K562 (cell line): ENCODE results near the gene KRTAP1-3. TPM values are rescaled to one million over a fixed set of nuclear protein-coding genes. Genes with fewer than 3 reads are reported as not detected.
A peak's percentile ranks its signal among the peaks of the same experiment; 100 is the strongest.

Experiments used
- ARID1B ChIP-seq: fragments of 450-650 bp; IDR thresholded peaks from 2 replicates; pipeline ENCODE4 v1.6.1; 2016; ENCODE audit warnings: antibody characterized with exemption, mild to moderate bottlenecking, inconsistent platforms
- ATF7 ChIP-seq: fragments of 450-650 bp; IDR thresholded peaks from 2 replicates; pipeline ENCODE4 v1.7.1; 2014; ENCODE audit warnings: mild to moderate bottlenecking, moderate library complexity
- C11orf30 ChIP-seq: fragments of 450-650 bp; IDR thresholded peaks from 2 replicates; pipeline ENCODE4 v1.6.1; 2016; ENCODE audit warnings: low read depth, mild to moderate bottlenecking
- CEBPB ChIP-seq: fragments of 450-650 bp; IDR thresholded peaks from 2 replicates; pipeline ENCODE4 v1.6.1; 2016; ENCODE audit warnings: missing genetic modification characterization, missing compliant biosample characterization
- CREM ChIP-seq: IDR thresholded peaks from 2 replicates; pipeline ENCODE4 v1.6.1; 2014; ENCODE audit warnings: antibody characterized with exemption, low read depth
- FOS ChIP-seq: IDR thresholded peaks from 3 replicates; pipeline ENCODE4 v1.6.1; 2011; ENCODE audit not compliant: insufficient read length; ENCODE audit errors: extremely low read depth
- HMG20A ChIP-seq: fragments of 450-650 bp; formaldehyde crosslinking; conservative IDR thresholded peaks from 2 replicates; pipeline ENCODE4 v1.4.0; 2020; ENCODE audit warnings: mild to moderate bottlenecking, mixed read lengths
- IRF2 ChIP-seq: sonication (generic); formaldehyde crosslinking; IDR thresholded peaks from 2 replicates; pipeline ENCODE4 v1.8.1; 2022; ENCODE audit warnings: mild to moderate bottlenecking, missing genetic modification reagents
- JUNB ChIP-seq: fragments of 450-650 bp; formaldehyde crosslinking; conservative IDR thresholded peaks from 2 replicates; pipeline ENCODE4 v1.4.0; 2020; ENCODE audit warnings: mild to moderate bottlenecking
- KLF6 ChIP-seq: fragments of 250-450 bp; sonication (Bioruptor Pico); IDR thresholded peaks from 2 replicates; pipeline ENCODE4 v1.4.0; 2020; ENCODE audit warnings: mild to moderate bottlenecking, moderate library complexity, borderline replicate concordance
- MAFG ChIP-seq: fragments of 450-650 bp; conservative IDR thresholded peaks from 2 replicates; pipeline ENCODE4 v1.6.1; 2016; ENCODE audit warnings: missing genetic modification characterization, missing compliant biosample characterization
- MAZ ChIP-seq, 2 experiments: fragments of 450-650 bp in 1 of 2; sonication (generic) in 1 of 2; formaldehyde crosslinking; IDR thresholded peaks in 1 of 2; conservative IDR thresholded peaks in 1 of 2; 2 replicates each; pipeline versions ENCODE4 v1.4.0 to v1.5.0; 2020; ENCODE audit warnings: mild to moderate bottlenecking in 1 of 2, missing genetic modification reagents in 1 of 2
- NFE2 ChIP-seq: IDR thresholded peaks from 2 replicates; pipeline ENCODE4 v1.6.1; 2014; ENCODE audit warnings: antibody characterized with exemption, low read depth
- NFYB ChIP-seq: IDR thresholded peaks from 2 replicates; pipeline ENCODE4 v1.6.1; 2011; ENCODE audit warnings: mild to moderate bottlenecking, moderate library complexity; ENCODE audit not compliant: insufficient read length; ENCODE audit errors: extremely low read depth
- SMAD4 ChIP-seq: fragments of 250-450 bp; sonication (Bioruptor Pico); conservative IDR thresholded peaks from 2 replicates; pipeline ENCODE4 v1.8.0; 2021; ENCODE audit warnings: inconsistent platforms, mild to moderate bottlenecking, moderate library complexity
- SMARCC2 ChIP-seq: fragments of 450-650 bp; IDR thresholded peaks from 2 replicates; pipeline ENCODE4 v1.6.1; 2017; ENCODE audit warnings: antibody characterized with exemption, moderate library complexity, mild to moderate bottlenecking, low read depth
- SP2 ChIP-seq: IDR thresholded peaks from 2 replicates; pipeline ENCODE4 v1.6.1; 2011; ENCODE audit warnings: mild to moderate bottlenecking, low read depth, low read length, moderate library complexity; ENCODE audit not compliant: poor library complexity, severe bottlenecking; ENCODE audit errors: extremely low read depth
- TOE1 ChIP-seq, 2 experiments: fragments of 450-650 bp in 1 of 2; sonication (generic) in 1 of 2; formaldehyde crosslinking in 1 of 2; IDR thresholded peaks; 2 replicates each; pipeline versions ENCODE4 v1.7.1 to v1.8.0; 2016 to 2022; ENCODE audit warnings: borderline replicate concordance in 2 of 2, mild to moderate bottlenecking in 2 of 2, antibody characterized with exemption in 1 of 2, inconsistent platforms in 1 of 2, low read depth in 1 of 2, missing genetic modification reagents in 1 of 2, moderate library complexity in 1 of 2
- TRIM24 ChIP-seq, 2 experiments: fragments of 450-650 bp; IDR thresholded peaks; 2 replicates each; pipeline ENCODE4 v1.6.1; 2016
- TSC22D4 ChIP-seq: fragments of 450-650 bp; IDR thresholded peaks from 2 replicates; pipeline ENCODE4 v1.6.1; 2016; ENCODE audit warnings: missing genetic modification characterization, missing biosample characterization, control low read depth
- ZNF79 ChIP-seq: fragments of 250-450 bp; sonication (Bioruptor Pico); IDR thresholded peaks from 2 replicates; pipeline ENCODE4 v1.4.0; 2020; ENCODE audit warnings: low read depth, mild to moderate bottlenecking, moderate library complexity
- polyA plus RNA-seq, 8 experiments: library from polyadenylated mRNA; depleted of rRNA in 4 of 8; stranded (reverse) in 5 of 8; unstranded in 3 of 8; fragments of >200 nt; fragmentation: Nextera tagmentation in 2 of 8; fragmentation: Illumina TruSeq in 1 of 8; extraction: Ambion mirVana in 2 of 8; extraction: Trizol in 1 of 8; gene quantifications; 2 replicates each; pipeline versions ENCODE4 v1.2.1 to v1.2.3, GENCODE V29; 2011 to 2014; ENCODE audit warnings: inconsistent platforms in 1 of 8, missing spikeins in 1 of 8
- total RNA-seq, 7 experiments: library from RNA; depleted of rRNA in 6 of 7; stranded (reverse); fragments of >200 nt in 6 of 7; fragmentation: Illumina TruSeq in 2 of 7; extraction: Trizol in 2 of 7; gene quantifications; 2 replicates each; pipeline versions ENCODE4 v1.2.1 to v1.2.3, GENCODE V29; 2011 to 2021; ENCODE audit warnings: low replicate concordance in 1 of 7
- TF ChIP-seq, protein P1 (sequence below), 2 experiments: fragments of 450-650 bp; conservative IDR thresholded peaks; 2 replicates each; pipeline ENCODE4 v1.6.1; 2017; ENCODE audit warnings: mild to moderate bottlenecking in 2 of 2, moderate library complexity in 2 of 2
- TF ChIP-seq, protein P2 (sequence below): fragments of 450-650 bp; conservative IDR thresholded peaks from 2 replicates; pipeline ENCODE4 v1.6.1; 2016; ENCODE audit warnings: missing genetic modification characterization, low read depth, mild to moderate bottlenecking, missing compliant biosample characterization, moderate library complexity
- TF ChIP-seq, protein P3 (sequence below): sonication (generic); IDR thresholded peaks from 2 replicates; pipeline ENCODE4 v1.6.1; 2016

The KRTAP1-3 gene
- total and polyA plus RNA-seq, 9 of the 15 experiments (the other 6 are each of a cell fraction or from before 2014, with no cell fraction given): not detected

DNA sequence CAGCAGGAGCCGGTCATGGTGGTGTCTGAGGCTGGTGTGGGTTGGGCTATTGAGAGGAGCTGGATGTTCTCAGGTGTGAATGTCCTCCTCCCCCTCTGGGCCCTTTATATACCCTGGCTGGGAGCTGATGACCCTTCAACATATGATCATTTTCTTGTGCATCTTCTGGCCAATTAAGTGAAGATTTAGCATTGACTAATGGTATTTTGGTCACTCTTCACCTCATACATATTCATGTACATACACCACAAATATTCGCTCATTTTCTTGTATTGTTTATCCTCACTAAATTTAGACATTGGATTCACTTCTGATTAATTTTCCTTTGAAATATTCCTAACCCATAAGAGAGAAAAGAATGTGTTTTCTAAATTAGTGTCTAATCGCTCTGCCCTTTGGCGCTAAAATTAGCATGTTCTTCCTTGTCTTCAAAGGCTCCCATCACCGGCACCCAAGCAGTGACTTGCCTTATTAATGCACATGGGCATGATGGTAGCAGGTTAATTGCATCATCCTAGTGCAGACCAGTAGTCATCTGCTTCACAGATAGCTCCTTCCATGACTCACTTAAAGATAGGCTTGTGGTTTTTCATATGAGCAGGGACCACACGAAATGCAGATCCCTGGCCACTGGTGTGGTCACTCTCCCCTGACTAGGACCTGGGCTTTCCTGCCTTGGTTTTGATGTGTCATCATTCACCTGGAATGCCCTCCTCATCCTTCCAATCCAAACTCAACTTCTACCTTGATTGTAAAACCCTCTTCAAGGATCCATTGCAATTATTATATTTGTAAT lies 31.4 kb upstream of the KRTAP1-3 start, which contains the start of gene KRTAP2-4 (continued):
- TF ChIP-seq HMG20A (no peak), TOE1 (IDR thresholded peaks at IDR 0.05; ENCODE audit: borderline replicate concordance) (peak; percentile 51; the same call in 1 of the 2 replicates), TOE1 (CRISPR knock-in tag; IDR thresholded peaks at IDR 0.05; ENCODE audit: borderline replicate concordance, low read depth) (no peak), NFE2 (peak; percentile 77), SMARCC2 (peak; percentile 52; the same call in 1 of the 2 replicates), ATF7 (peak; percentile 92), SP2 (no peak), KLF6 (CRISPR knock-in tag) (peak; percentile 37; the same call in 1 of the 2 replicates), ZNF79 (CRISPR knock-in tag) (peak; percentile 35; the same call in 1 of the 2 replicates), TSC22D4 (tag) (no peak), CREM (peak; percentile 36; the same call in 1 of the 2 replicates), SMAD4 (peak; percentile 75), JUNB (peak; percentile 89), C11orf30 (peak; percentile 66; the same call in 1 of the 2 replicates), NFYB (no peak), MAFG (peak; percentile 75), IRF2 (CRISPR knock-in tag) (no peak), CEBPB (tag) (peak; percentile 91), MAZ (CRISPR knock-in tag; conservative IDR thresholded peaks at IDR 0.05 in 1 of 2, IDR thresholded peaks at IDR 0.05 in 1 of 2) (0 out of 4 replicates have a peak, but pooled peaks of 1 of the 2 experiments have one; percentile 33), ARID1B (peak; percentile 82), TRIM24 (IDR thresholded peaks at IDR 0.05) (peak; percentile 68 to 81; a peak in 3 of 4 replicates), FOS (peak; percentile 23)
- TF ChIP-seq, protein P1, sequence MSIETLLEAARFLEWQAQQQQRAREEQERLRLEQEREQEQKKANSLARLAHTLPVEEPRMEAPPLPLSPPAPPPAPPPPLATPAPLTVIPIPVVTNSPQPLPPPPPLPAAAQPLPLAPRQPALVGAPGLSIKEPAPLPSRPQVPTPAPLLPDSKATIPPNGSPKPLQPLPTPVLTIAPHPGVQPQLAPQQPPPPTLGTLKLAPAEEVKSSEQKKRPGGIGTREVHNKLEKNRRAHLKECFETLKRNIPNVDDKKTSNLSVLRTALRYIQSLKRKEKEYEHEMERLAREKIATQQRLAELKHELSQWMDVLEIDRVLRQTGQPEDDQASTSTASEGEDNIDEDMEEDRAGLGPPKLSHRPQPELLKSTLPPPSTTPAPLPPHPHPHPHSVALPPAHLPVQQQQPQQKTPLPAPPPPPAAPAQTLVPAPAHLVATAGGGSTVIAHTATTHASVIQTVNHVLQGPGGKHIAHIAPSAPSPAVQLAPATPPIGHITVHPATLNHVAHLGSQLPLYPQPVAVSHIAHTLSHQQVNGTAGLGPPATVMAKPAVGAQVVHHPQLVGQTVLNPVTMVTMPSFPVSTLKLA (conservative IDR thresholded peaks at IDR 0.05): no peak
- TF ChIP-seq, protein P2, sequence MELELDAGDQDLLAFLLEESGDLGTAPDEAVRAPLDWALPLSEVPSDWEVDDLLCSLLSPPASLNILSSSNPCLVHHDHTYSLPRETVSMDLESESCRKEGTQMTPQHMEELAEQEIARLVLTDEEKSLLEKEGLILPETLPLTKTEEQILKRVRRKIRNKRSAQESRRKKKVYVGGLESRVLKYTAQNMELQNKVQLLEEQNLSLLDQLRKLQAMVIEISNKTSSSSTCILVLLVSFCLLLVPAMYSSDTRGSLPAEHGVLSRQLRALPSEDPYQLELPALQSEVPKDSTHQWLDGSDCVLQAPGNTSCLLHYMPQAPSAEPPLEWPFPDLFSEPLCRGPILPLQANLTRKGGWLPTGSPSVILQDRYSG (tag): no peak
- TF ChIP-seq, protein P3, sequence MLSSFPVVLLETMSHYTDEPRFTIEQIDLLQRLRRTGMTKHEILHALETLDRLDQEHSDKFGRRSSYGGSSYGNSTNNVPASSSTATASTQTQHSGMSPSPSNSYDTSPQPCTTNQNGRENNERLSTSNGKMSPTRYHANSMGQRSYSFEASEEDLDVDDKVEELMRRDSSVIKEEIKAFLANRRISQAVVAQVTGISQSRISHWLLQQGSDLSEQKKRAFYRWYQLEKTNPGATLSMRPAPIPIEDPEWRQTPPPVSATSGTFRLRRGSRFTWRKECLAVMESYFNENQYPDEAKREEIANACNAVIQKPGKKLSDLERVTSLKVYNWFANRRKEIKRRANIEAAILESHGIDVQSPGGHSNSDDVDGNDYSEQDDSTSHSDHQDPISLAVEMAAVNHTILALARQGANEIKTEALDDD: peak; percentile 77
